HG02759 (cell line): ENCODE data around the gene OR7G1.
A peak's percentile ranks its signal among the peaks of the same experiment; 100 is the strongest.

Source experiments
- ATAC-seq: cut with Tn5 transposase; IDR thresholded peaks from one replicate; pipeline ENCODE4 v1.9.1; 2021; ENCODE audit warnings: mild to moderate bottlenecking, moderate library complexity; ENCODE audit not compliant: unreplicated experiment

The OR7G1 gene, protein sequence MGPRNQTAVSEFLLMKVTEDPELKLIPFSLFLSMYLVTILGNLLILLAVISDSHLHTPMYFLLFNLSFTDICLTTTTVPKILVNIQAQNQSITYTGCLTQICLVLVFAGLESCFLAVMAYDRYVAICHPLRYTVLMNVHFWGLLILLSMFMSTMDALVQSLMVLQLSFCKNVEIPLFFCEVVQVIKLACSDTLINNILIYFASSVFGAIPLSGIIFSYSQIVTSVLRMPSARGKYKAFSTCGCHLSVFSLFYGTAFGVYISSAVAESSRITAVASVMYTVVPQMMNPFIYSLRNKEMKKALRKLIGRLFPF

GRCh38 chr19:9115307-9115813, at the start of gene OR7G1:
OR7G1 (minus strand) TSS chr19:9115763; CDS start chr19:9115763, 0 bp downstream.
- no peak for ATAC-seq

GRCh38 chr19:9165261-9165660, 49.7 kb upstream of the OR7G1 start:
- ATAC-seq: no peak

- ATAC-seq: no peak
Measured at GRCh38 chr19:9161427-9161826, 45.9 kb upstream of the OR7G1 start.

GRCh38 chr19:9159891-9160290, 44.3 kb upstream of the OR7G1 start:
- ATAC-seq: no peak

DNA sequence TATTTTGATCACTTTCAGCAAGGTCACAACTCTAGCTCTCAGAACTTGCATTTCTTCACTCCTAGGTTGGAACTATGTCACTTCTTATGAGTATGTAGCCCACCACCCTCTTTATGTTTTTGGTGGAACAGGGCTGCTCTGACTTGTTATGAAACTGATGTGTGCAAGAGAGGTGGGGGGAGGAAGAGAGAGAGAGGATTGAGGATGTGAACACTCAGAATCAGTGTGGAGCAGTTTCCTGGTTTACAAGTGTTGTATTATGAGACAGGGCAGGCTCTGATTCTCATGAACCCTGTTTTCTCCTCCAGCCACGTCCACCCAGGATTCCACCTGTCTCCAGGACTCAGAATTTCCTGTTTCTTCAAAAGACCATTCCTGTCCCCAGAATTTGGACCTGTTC, 40.7 kb upstream of the OR7G1 start:
- ATAC-seq: no peak

DNA sequence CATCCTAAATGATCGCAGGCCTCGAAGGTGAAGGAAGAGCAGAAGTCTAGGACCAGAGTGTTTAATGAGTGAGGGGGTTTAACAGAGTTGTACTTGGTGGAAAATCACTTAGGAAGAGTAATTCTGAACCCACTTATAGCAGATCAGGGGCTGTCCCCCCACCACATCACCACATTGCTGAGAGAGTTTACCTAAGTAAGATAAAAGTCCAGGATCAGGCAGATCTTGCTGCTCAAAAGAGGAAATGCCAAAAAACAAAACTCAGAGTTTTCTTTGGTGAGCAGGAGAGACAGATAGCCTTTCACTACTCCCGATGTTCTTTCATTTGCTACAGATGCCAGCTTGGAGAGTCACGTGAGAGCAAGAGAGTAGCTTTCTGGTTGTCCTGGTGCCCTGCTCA, 40.0 kb upstream of the OR7G1 start:
- no peak for ATAC-seq

- no peak for ATAC-seq
Measured at GRCh38 chr19:9151367-9151766, 35.8 kb upstream of the OR7G1 start.

- no peak for ATAC-seq
Measured at GRCh38 chr19:9150650-9151049, 35.1 kb upstream of the OR7G1 start.

- ATAC-seq: no peak
Measured at GRCh38 chr19:9149997-9150396, 34.4 kb upstream of the OR7G1 start.

DNA sequence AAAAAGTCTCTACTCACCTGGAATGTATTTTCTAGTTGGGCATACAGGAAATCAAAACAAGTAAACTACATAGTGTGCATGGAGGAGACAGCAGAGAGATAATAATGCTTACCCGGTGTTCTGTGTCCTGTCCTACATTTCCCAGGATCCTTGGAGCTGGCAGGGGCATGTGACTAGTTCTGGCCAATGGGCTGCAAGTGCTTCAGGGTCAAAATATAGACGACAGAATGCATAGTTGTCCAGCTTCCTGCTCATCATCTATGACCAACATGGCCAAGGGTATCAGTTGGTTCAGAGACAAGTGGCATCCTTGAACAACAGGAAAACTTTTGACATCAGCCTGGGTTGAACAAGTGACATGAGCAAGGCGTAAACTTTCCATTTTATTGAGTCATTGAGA, 33.1 kb upstream of the OR7G1 start:
- no peak for ATAC-seq

GRCh38 chr19:9146882-9147281, 31.3 kb upstream of the OR7G1 start:
- ATAC-seq: no peak

DNA sequence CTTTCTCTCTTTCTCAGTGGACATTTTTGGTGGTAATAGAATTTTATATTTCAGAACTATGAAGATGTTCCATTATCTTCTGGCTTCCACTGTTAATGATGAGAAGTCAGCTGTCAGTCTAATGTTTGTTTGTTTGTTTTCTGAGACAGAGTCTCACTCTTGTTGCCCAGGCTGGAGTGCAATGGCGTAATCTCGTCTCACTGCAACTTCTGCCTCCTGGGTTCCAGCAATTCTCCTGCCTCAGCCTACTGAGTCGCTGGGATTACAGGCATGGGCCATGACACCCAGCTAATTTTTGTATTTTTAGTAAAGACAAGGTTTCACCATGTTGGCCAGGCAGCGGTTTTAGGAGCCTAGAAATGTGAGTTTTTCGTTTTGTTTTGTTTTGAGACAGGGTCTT, 29.4 kb upstream of the OR7G1 start:
- no peak for ATAC-seq

- peak; percentile 94 for ATAC-seq
Measured at GRCh38 chr19:9140159-9140874, 24.8 kb upstream of the OR7G1 start, which contains the start of gene ZNF317. ZNF317 (plus strand) TSS chr19:9140397; CDS start chr19:9156017, 15,620 bp downstream.

- ATAC-seq: peak; percentile 24
Measured at GRCh38 chr19:9139609-9140158, 24.1 kb upstream of the OR7G1 start.

DNA sequence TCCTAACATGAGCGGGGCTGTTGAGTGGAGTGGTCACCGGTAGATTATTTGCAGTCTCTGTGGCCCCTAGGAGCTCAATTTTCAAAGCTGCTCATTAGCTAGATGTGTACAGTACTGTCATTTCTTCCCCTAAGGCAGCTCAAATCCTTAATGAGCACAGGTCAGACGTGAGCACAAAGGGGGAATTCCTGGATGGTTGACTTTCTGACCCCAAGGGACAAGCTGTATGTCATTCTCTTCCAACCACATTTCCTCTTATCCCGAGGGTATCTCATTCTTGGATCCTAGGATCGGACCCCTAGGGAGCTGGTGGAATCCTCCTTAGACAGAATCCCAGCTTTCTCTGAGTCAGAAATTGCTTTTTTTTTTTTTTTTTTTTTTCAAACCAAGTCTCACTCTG, 16.9 kb upstream of the OR7G1 start:
- no peak for ATAC-seq

- ATAC-seq: no peak
Measured at GRCh38 chr19:9130965-9131364, 15.4 kb upstream of the OR7G1 start.

DNA sequence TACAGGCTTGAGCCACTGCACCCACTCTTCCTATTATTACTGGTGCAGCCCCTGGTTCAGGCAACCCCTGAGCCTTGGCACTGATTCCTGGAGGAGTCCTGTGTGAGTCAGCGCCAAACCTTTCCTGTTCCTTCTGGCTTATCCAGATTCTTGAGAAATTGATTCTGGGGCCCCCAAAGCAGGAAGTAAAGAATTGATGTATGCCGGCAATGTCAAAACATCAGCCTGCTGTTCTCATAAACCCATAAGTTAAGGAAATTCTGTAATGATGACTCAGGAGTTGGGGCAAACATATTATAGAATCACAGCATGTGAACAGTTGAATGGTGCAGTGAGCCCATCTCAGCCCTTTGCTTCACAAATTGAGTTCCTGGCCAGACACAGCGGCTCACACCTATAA, 12.6 kb upstream of the OR7G1 start:
- ATAC-seq: no peak

GRCh38 chr19:9126900-9127405, 11.4 kb upstream of the OR7G1 start, which contains the start of gene OR7G3:
OR7G3 (minus strand) TSS chr19:9126950; CDS start chr19:9126950, 0 bp downstream.
- no peak for ATAC-seq

- no peak for ATAC-seq
Measured at GRCh38 chr19:9116547-9116946, 984 bp upstream of the OR7G1 start.

GRCh38 chr19:9109959-9110358, 5.6 kb downstream of the OR7G1 start:
- no peak for ATAC-seq

DNA sequence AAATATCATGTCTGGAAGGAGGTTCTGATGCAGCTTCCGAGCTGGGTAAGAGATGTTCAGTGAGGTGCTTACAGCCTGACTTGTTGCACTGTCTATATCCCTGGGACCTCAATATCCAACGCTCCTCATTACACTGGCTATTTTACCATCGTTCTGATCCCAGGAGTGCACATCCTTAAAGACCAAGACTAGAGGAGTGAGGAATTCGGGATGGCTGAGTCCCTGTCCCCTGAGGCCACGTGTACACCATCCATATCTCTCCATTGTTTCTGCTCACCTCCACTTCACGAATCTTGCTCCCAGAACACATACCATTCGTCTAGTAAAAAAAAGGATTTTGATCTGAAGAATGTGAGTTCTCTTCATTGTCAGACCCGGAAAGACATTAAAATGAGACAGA, 8.2 kb downstream of the OR7G1 start, which contains the start of gene OR7G2:
Gene OR7G2, minus strand, starts transcription at position 101 of the 400 bp plus-strand sequence. CDS start 4,232 bp downstream, outside the sequence.
- no peak for ATAC-seq
